Neural progenitor cell (in vitro differentiated cells): Measurements from ENCODE around the gene CLEC20A. TPM values are rescaled to one million over a fixed set of nuclear protein-coding genes. Genes with fewer than 3 reads are reported as not detected.
"Not testable (repeated sequence)": the region's sequence is repeated elsewhere in the genome, so short reads cannot be mapped to it uniquely, and the experiment has no call there.

Source experiments
- DNase-seq: peaks from one replicate; pipeline ENCODE4 v3.0.0-alpha.2; 2016; ENCODE audit warnings: low spot score
- H2AFZ ChIP-seq: fragments of 200-600 bp; sonication (generic); replicated peaks from 2 replicates; pipeline ENCODE4 v1.6.1; 2016; ENCODE audit warnings: antibody characterized with exemption
- H3F3A ChIP-seq: fragments of 200-600 bp; sonication (generic); 2 replicates; pipeline ENCODE4 v1.6.1; 2016; ENCODE audit warnings: antibody characterized with exemption, low read depth
- H3K27ac ChIP-seq: fragments of 200-600 bp; sonication (generic); 2 replicates; pipeline ENCODE4 v1.5.1; 2016; ENCODE audit warnings: mild to moderate bottlenecking
- H3K27me3 ChIP-seq: fragments of 200-600 bp; sonication (generic); 2 replicates; pipeline ENCODE4 v1.6.1; 2016; ENCODE audit warnings: mild to moderate bottlenecking, moderate library complexity
- H3K36me3 ChIP-seq: fragments of 200-600 bp; sonication (generic); 2 replicates; pipeline ENCODE4 v1.5.1; 2016
- H3K4me1 ChIP-seq: fragments of 200-600 bp; sonication (generic); 2 replicates; pipeline ENCODE4 v1.6.1; 2016; ENCODE audit warnings: mixed run types
- H3K4me2 ChIP-seq: fragments of 200-600 bp; sonication (generic); 2 replicates; pipeline ENCODE4 v1.6.1; 2016
- H3K4me3 ChIP-seq: fragments of 200-600 bp; sonication (generic); 2 replicates; pipeline ENCODE4 v1.5.1; 2016
- H3K79me2 ChIP-seq: fragments of 200-600 bp; sonication (generic); 2 replicates; pipeline ENCODE4 v1.6.1; 2016; ENCODE audit warnings: low read depth
- H3K9ac ChIP-seq: fragments of 200-600 bp; sonication (generic); 2 replicates; pipeline ENCODE4 v1.6.1; 2016
- H3K9me3 ChIP-seq: fragments of 200-600 bp; sonication (generic); 2 replicates; pipeline ENCODE4 v1.5.1; 2016; ENCODE audit warnings: low read depth
- H4K20me1 ChIP-seq: fragments of 200-600 bp; sonication (generic); 2 replicates; pipeline ENCODE4 v1.6.1; 2016; ENCODE audit warnings: low read depth
- H3K27ac Mint-ChIP-seq: 3 replicates; pipeline ENCODE4 v1.8.0; 2021; ENCODE audit warnings: mixed read lengths
- H3K27me3 Mint-ChIP-seq: 2 replicates; pipeline ENCODE4 v1.8.0; 2022; ENCODE audit warnings: low read depth, mild to moderate bottlenecking, inconsistent platforms, moderate library complexity, mixed read lengths; ENCODE audit not compliant: insufficient read depth
- H3K36me3 Mint-ChIP-seq: 3 replicates; pipeline ENCODE4 v1.8.0; 2021; ENCODE audit warnings: mixed read lengths
- H3K4me1 Mint-ChIP-seq: 3 replicates; pipeline ENCODE4 v1.8.0; 2021; ENCODE audit warnings: mixed read lengths
- H3K4me3 Mint-ChIP-seq: 3 replicates; pipeline ENCODE4 v1.8.0; 2021; ENCODE audit warnings: mild to moderate bottlenecking, moderate library complexity, mixed read lengths
- H3K9me3 Mint-ChIP-seq: 3 replicates; pipeline ENCODE4 v1.8.0; 2020; ENCODE audit warnings: mixed read lengths
- EZH2 ChIP-seq: fragments of 200-600 bp; sonication (generic); IDR thresholded peaks from 2 replicates; pipeline ENCODE4 v1.6.1; 2017; ENCODE audit warnings: antibody characterized with exemption, mild to moderate bottlenecking, moderate library complexity
- EZH2phosphoT487 ChIP-seq: fragments of 200-600 bp; sonication (generic); IDR thresholded peaks from 2 replicates; pipeline ENCODE4 v1.6.1; 2017; ENCODE audit warnings: antibody characterized with exemption
- total RNA-seq: library from RNA; depleted of rRNA; stranded (reverse); fragments of >200 nt; gene quantifications from 2 replicates; pipeline ENCODE4 v1.2.3, GENCODE V29; 2015; ENCODE audit warnings: low replicate concordance
- TF ChIP-seq, protein P1 (sequence below): fragments of 200-600 bp; sonication (generic); IDR thresholded peaks from 2 replicates; pipeline ENCODE4 v1.5.1; 2017; ENCODE audit warnings: antibody characterized with exemption, mild to moderate bottlenecking

The CLEC20A gene
- total RNA-seq, 1 donor from 2014 or later = not detected

GRCh38 chr1:178506177-178506576 is 9.4 kb upstream of the CLEC20A start:
- TF ChIP-seq, protein P1, sequence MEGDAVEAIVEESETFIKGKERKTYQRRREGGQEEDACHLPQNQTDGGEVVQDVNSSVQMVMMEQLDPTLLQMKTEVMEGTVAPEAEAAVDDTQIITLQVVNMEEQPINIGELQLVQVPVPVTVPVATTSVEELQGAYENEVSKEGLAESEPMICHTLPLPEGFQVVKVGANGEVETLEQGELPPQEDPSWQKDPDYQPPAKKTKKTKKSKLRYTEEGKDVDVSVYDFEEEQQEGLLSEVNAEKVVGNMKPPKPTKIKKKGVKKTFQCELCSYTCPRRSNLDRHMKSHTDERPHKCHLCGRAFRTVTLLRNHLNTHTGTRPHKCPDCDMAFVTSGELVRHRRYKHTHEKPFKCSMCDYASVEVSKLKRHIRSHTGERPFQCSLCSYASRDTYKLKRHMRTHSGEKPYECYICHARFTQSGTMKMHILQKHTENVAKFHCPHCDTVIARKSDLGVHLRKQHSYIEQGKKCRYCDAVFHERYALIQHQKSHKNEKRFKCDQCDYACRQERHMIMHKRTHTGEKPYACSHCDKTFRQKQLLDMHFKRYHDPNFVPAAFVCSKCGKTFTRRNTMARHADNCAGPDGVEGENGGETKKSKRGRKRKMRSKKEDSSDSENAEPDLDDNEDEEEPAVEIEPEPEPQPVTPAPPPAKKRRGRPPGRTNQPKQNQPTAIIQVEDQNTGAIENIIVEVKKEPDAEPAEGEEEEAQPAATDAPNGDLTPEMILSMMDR = no peak
- TF ChIP-seq EZH2 = no peak
- no peak for TF ChIP-seq EZH2phosphoT487
- Histone ChIP-seq H3K9ac (no peak overlapping the region), H3K79me2 (no peaks in the 10 kb centered on the region), H3K36me3 (no peaks in the 10 kb centered on the region), H3K27ac (no peak overlapping the region), H3K4me1 (no peaks in the 10 kb centered on the region), H3K4me2 (no peak overlapping the region), H2AFZ (no peak overlapping the region), H3K4me3 (no peak overlapping the region), H3F3A (peaks cover 3% of the 10 kb centered on the region), H4K20me1 (no peaks in the 10 kb centered on the region), H3K27me3 (no peaks in the 10 kb centered on the region), H3K9me3 (no peaks in the 10 kb centered on the region)
- Mint-ChIP-seq H3K4me3 (no peak overlapping the region), H3K4me1 (no peaks in the 10 kb centered on the region), H3K27me3 (peaks cover 9% of the 10 kb centered on the region), H3K9me3 (no peaks in the 10 kb centered on the region), H3K36me3 (no peaks in the 10 kb centered on the region), H3K27ac (no peak overlapping the region)
- no peak for DNase-seq

DNA sequence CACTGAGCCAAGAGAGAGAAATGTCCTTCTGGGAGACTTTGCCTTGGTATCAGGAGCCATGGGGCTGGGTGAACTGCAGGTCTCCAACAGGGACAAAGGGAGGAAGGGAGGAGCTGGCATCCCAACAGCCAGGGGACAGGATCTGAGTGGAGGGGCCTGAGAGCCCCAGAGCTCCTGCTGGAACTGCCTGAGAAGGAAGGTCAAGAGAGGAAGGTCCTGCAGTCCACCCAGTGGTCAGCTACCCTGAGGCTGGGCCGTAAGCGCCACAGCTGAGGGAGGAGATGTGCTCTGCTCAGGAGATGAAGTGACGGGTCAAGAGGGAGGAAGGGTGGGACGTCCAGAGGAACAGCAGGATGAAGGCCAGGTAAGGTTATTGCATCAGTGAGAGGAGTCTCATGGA is 7.5 kb upstream of the CLEC20A start:
- no peaks in the 10 kb centered on the region for H3K4me1 Mint-ChIP-seq
- Histone ChIP-seq H3K4me3 (no peak overlapping the region), H4K20me1 (no peaks in the 10 kb centered on the region), H2AFZ (no peak overlapping the region), H3K27ac (no peak overlapping the region), H3K4me1 (no peaks in the 10 kb centered on the region), H3K9ac (no peak overlapping the region), H3K27me3 (no peaks in the 10 kb centered on the region), H3K36me3 (no peaks in the 10 kb centered on the region), H3K4me2 (no peak overlapping the region), H3K9me3 (no peaks in the 10 kb centered on the region), H3K79me2 (no peaks in the 10 kb centered on the region), H3F3A (peaks cover 3% of the 10 kb centered on the region)
- TF ChIP-seq, protein P1 = no peak
- TF ChIP-seq EZH2phosphoT487 = no peak
- no peak for TF ChIP-seq EZH2
- DNase-seq = no peak
- peak overlapping the region; percentile 74 for H3K27ac Mint-ChIP-seq
- peaks cover 7% of the 10 kb centered on the region for H3K27me3 Mint-ChIP-seq
- H3K9me3 Mint-ChIP-seq = no peaks in the 10 kb centered on the region
- no peak overlapping the region for H3K4me3 Mint-ChIP-seq
- no peaks in the 10 kb centered on the region for H3K36me3 Mint-ChIP-seq

GRCh38 chr1:178503849-178504248 is 7.1 kb upstream of the CLEC20A start:
- H3K36me3 Mint-ChIP-seq = no peaks in the 10 kb centered on the region
- Histone ChIP-seq H3F3A (peaks cover 3% of the 10 kb centered on the region), H2AFZ (no peak overlapping the region), H4K20me1 (no peaks in the 10 kb centered on the region), H3K9me3 (no peaks in the 10 kb centered on the region), H3K4me3 (no peak overlapping the region), H3K27ac (no peak overlapping the region), H3K4me2 (no peak overlapping the region), H3K4me1 (no peaks in the 10 kb centered on the region), H3K9ac (no peak overlapping the region), H3K79me2 (no peaks in the 10 kb centered on the region), H3K27me3 (no peaks in the 10 kb centered on the region), H3K36me3 (no peaks in the 10 kb centered on the region)
- no peaks in the 10 kb centered on the region for H3K9me3 Mint-ChIP-seq
- TF ChIP-seq EZH2phosphoT487 (no peak), EZH2 (no peak)
- TF ChIP-seq, protein P1 = no peak
- peaks cover 7% of the 10 kb centered on the region for H3K27me3 Mint-ChIP-seq
- no peak for DNase-seq
- H3K27ac Mint-ChIP-seq = no peak overlapping the region
- H3K4me1 Mint-ChIP-seq = no peaks in the 10 kb centered on the region
- no peak overlapping the region for H3K4me3 Mint-ChIP-seq

- not testable (repeated sequence) for H3K4me3 Mint-ChIP-seq, H3K4me1 Mint-ChIP-seq, H3K36me3 Mint-ChIP-seq, H3K36me3 ChIP-seq, H3K27me3 Mint-ChIP-seq, H3K27ac ChIP-seq, H3K4me3 ChIP-seq, H3K27ac Mint-ChIP-seq, H3K79me2 ChIP-seq, H3K9me3 Mint-ChIP-seq, H4K20me1 ChIP-seq, H3K4me1 ChIP-seq, H3F3A ChIP-seq, H3K9ac ChIP-seq, H3K4me2 ChIP-seq, DNase-seq, H2AFZ ChIP-seq, H3K9me3 ChIP-seq, H3K27me3 ChIP-seq
Observed at GRCh38 chr1:178503316-178503715, 6.6 kb upstream of the CLEC20A start.
